Stromal cell of bone marrow (primary cell): ENCODE data around the gene ZBTB1.
A peak's percentile ranks its signal among the peaks of the same experiment; 100 is the strongest.

ENCODE experiments used
- DNase-seq: peaks from one replicate; pipeline ENCODE4 v3.0.0-alpha.2; 2012; ENCODE audit warnings: low read depth

The ZBTB1 gene, protein sequence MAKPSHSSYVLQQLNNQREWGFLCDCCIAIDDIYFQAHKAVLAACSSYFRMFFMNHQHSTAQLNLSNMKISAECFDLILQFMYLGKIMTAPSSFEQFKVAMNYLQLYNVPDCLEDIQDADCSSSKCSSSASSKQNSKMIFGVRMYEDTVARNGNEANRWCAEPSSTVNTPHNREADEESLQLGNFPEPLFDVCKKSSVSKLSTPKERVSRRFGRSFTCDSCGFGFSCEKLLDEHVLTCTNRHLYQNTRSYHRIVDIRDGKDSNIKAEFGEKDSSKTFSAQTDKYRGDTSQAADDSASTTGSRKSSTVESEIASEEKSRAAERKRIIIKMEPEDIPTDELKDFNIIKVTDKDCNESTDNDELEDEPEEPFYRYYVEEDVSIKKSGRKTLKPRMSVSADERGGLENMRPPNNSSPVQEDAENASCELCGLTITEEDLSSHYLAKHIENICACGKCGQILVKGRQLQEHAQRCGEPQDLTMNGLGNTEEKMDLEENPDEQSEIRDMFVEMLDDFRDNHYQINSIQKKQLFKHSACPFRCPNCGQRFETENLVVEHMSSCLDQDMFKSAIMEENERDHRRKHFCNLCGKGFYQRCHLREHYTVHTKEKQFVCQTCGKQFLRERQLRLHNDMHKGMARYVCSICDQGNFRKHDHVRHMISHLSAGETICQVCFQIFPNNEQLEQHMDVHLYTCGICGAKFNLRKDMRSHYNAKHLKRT

GRCh38 chr14:64504310-64504896, at the start of gene ZBTB1:
Gene ZBTB1, plus strand, starts transcription at chr14:64504770. Its CDS starts 16,735 bp downstream, at chr14:64521505.
- DNase-seq = peak; percentile 65

DNA sequence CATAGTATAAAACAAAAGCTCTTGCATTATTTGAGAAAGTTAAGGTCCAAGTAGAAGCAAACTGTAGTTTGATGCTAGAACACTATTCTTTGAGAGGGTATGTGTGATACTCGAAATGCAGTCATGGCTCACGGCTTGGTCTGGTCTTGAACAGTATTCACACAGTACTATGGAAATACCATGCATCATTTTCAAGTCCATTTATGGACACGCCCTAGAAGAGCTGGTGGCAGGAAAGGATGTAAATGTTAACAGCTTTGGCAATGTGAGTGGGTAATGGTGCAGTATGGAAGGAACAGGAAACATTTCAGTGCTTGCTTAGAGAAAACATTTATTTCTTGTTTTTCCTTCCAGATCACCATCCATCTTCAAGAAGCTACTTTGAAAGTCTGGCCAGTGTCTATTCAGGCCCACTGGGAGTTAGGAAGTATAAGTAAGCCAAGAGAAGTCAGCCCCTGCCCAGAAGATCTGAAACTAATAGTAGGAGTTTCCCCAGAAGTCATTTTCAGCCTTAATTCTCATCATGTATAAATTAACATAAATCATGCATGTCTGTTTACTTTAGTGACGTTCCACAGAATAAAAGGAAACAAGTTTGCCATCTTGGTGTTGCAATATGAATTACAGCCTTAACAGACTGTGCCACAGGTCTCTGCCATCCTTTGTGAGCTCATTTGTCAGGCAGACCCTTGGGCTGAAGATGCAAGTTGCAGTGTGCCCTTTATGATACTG, 45.0 kb upstream of the ZBTB1 start:
- no peak for DNase-seq

DNA sequence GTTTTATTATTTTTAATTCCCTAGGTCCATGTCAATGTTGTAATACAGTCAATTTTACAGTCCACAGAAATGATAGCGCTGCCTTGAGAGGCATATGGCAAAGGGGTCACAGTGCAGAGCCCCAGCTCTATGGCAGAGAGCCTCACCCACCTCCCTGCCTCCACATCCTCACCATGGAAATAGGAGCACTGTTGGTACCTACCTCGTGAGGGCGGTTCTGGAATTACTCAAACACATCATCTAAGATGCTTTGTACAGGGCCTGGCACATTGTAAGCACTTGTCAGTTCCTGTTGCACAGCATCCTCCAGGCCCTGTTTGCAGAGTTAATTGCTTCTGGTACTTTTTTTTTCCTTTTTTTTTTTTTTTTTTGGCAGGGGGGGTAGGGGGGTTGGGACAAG, 43.3 kb upstream of the ZBTB1 start:
- DNase-seq = no peak

DNA sequence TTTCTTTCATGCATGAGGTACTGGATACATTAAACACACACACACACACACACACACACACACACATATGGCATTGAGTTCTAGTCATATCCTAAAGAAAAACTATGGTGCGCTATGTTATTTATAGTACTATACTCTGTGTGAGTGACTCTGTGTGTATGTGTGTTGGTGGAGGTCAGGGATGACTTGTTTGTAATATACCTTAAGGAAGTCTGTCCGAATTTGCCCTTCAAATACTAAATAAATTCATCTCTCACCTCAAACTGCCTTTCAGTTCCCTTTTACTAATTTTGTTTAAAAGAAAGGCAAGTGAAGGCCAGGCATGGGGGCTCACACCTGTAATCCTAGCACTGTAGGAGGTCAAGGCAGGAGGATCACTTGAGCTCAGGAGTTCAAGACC, 41.4 kb upstream of the ZBTB1 start:
- DNase-seq = no peak

- no peak for DNase-seq
Observed at GRCh38 chr14:64463873-64464272, 40.7 kb upstream of the ZBTB1 start.

GRCh38 chr14:64464651-64465050, 39.9 kb upstream of the ZBTB1 start:
- no peak for DNase-seq

GRCh38 chr14:64465191-64465822, 39.3 kb upstream of the ZBTB1 start, which contains the start of gene AKAP5:
Gene AKAP5, plus strand, starts transcription at chr14:64465499. Its CDS starts 2,896 bp downstream, at chr14:64468395.
- DNase-seq = no peak

GRCh38 chr14:64465831-64466554, 38.6 kb upstream of the ZBTB1 start:
- no peak for DNase-seq

DNA sequence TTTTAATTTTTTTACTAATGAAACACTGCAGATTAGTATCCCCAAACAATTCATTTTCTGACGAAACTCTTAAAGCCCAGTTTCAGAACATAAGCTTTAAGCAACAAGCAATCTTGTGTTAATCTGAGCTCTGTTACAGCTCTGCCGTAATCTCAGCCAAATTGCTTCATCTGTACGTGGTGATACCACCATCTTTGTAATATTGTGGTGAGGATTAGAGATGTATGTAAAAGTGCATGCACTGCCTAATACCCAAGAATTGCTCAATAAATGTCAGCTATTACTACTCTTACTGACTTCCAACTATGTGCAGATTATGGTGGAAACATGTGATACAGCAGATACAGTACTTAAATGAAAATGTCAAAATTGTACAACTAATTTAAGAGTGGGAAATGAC, 37.5 kb upstream of the ZBTB1 start:
- DNase-seq = no peak

- no peak for DNase-seq
Observed at GRCh38 chr14:64467566-64467965, 37.0 kb upstream of the ZBTB1 start.

DNA sequence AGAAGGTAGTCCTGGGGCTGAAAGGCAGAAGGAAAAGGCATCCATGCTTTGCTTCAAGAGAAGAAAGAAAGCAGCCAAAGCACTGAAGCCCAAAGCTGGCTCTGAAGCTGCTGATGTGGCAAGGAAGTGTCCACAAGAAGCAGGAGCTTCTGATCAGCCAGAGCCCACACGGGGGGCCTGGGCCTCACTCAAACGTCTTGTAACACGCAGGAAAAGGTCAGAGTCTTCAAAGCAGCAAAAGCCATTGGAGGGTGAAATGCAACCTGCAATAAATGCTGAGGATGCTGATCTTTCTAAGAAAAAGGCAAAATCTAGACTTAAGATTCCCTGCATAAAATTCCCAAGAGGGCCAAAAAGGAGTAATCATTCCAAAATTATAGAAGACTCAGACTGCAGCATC, 36.1 kb upstream of the ZBTB1 start:
- DNase-seq = no peak

DNA sequence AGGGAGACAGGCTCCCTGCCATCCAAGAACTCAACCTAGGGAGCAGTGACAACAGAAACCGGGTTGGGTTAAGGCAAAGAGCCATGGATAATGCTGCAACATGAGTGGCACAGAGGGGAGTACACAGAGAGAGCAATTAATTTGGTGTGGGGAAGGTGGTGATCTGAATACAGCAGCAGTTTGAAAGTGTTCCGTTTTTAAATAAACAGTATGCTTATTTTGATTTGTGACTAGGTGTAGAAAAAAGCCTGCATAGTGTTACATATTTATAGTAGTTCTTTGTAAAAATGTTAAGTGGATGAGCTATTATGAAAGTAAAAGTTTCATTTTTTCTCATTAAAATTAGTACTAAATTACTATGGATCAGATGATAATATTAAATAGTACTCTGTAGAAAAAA, 30.5 kb upstream of the ZBTB1 start:
- DNase-seq = no peak

GRCh38 chr14:64474698-64475097, 29.9 kb upstream of the ZBTB1 start:
- no peak for DNase-seq

GRCh38 chr14:64475585-64476273, 28.8 kb upstream of the ZBTB1 start:
- DNase-seq = no peak

DNA sequence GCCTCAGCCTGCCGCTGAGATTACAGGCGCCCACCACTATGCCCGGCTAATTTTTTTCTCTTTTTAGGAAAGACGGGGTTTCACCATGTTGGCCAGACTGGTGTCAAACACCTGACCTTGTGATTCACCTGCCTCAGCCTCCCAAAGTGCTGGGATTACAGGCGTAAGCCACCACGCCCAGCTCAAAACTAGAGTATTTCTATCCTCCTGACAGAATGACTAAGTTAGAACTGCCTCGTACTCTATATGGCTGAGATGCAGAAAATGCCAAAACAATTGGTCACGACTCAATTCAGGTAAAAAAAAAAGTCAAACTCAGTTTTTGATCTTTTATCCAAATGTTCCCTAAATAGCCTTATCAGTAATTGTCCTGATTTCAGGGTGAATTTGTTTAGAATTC, 28.1 kb upstream of the ZBTB1 start:
- no peak for DNase-seq

GRCh38 chr14:64478634-64479250, 25.8 kb upstream of the ZBTB1 start:
- no peak for DNase-seq

- DNase-seq = no peak
Observed at GRCh38 chr14:64488590-64489099, 15.9 kb upstream of the ZBTB1 start.

DNA sequence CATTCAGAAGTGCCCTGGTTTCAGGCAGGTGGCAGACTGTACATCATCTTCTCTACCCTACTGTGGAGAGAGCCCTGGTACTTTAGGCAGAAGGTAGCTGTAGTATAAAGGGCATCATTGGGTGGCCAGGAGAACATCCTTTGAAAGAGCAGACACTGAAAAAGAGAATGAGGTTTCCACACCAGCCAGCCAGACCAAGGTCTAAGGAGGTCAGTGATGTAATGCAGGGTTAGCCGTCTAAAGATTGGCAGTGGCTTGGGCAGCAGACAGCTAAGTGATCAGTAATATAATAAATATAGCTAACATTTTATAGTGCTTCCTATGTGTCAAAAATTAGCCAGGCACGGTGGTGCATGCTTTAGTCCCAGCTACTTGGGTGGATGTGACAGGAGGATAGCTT, 12.9 kb upstream of the ZBTB1 start:
- DNase-seq = no peak

GRCh38 chr14:64493455-64493854, 11.1 kb upstream of the ZBTB1 start:
- no peak for DNase-seq

GRCh38 chr14:64495252-64495651, 9.3 kb upstream of the ZBTB1 start:
- no peak for DNase-seq
